Peyer's patch (tissue), 4 donors: ENCODE measurements around the gene SLPI. TPM values are rescaled to one million over a fixed set of nuclear protein-coding genes. Genes with fewer than 3 reads are reported as not detected.

Source experiments
- DNase-seq, 3 donors: peaks; one replicate each; pipeline ENCODE4 v3.0.0-alpha.2; 2017 to 2019
- H3K27ac ChIP-seq, 4 donors: fragments of 200-600 bp; sonication (generic); one replicate each; pipeline ENCODE4 v1.5.1; 2016 to 2019
- H3K27me3 ChIP-seq, 2 donors: fragments of 200-600 bp; sonication (generic); one replicate each; pipeline ENCODE4 v1.5.1; 2019
- H3K36me3 ChIP-seq, 3 donors: fragments of 200-600 bp; sonication (generic); one replicate each; pipeline ENCODE4 v1.5.1; 2016 to 2019
- H3K4me1 ChIP-seq, 4 donors: fragments of 200-600 bp; sonication (generic); one replicate each; pipeline ENCODE4 v1.5.1; 2016 to 2019
- H3K4me3 ChIP-seq, 4 donors: fragments of 200-600 bp; sonication (generic); 1 replicate in 3 of 4; 2 replicates in 1 of 4; pipeline ENCODE4 v1.5.1; 2016 to 2019; ENCODE audit warnings: mild to moderate bottlenecking in 1 of 4
- H3K9me3 ChIP-seq, 4 donors: fragments of 200-600 bp; sonication (generic); one replicate each; pipeline ENCODE4 v1.5.1; 2016 to 2019; ENCODE audit warnings: mild to moderate bottlenecking in 1 of 4
- POLR2A ChIP-seq, 2 donors: fragments of 450-650 bp; IDR thresholded peaks; one replicate each; pipeline ENCODE4 v1.5.1; 2017; ENCODE audit warnings: antibody characterized with exemption in 2 of 2, mild to moderate bottlenecking in 2 of 2, moderate library complexity in 2 of 2
- total RNA-seq, 4 donors: library from RNA; depleted of rRNA; stranded (reverse); fragments of >200 nt; gene quantifications; one replicate each; pipeline ENCODE4 v1.1.0, GENCODE V29; 2016
- TF ChIP-seq, protein P1 (sequence below), 6 experiments: fragments of 450-650 bp in 4 of 6; fragments of 200-600 bp in 2 of 6; sonication (generic) in 1 of 6; IDR thresholded peaks; one replicate each; pipeline ENCODE4 v1.5.1; 2017 to 2019; ENCODE audit warnings: antibody characterized with exemption in 6 of 6, mild to moderate bottlenecking in 3 of 6, moderate library complexity in 1 of 6

Gene SLPI
- total RNA-seq, 4 donors from 2014 or later: 8.3 to 28.0 (median 17.8) TPM

DNA sequence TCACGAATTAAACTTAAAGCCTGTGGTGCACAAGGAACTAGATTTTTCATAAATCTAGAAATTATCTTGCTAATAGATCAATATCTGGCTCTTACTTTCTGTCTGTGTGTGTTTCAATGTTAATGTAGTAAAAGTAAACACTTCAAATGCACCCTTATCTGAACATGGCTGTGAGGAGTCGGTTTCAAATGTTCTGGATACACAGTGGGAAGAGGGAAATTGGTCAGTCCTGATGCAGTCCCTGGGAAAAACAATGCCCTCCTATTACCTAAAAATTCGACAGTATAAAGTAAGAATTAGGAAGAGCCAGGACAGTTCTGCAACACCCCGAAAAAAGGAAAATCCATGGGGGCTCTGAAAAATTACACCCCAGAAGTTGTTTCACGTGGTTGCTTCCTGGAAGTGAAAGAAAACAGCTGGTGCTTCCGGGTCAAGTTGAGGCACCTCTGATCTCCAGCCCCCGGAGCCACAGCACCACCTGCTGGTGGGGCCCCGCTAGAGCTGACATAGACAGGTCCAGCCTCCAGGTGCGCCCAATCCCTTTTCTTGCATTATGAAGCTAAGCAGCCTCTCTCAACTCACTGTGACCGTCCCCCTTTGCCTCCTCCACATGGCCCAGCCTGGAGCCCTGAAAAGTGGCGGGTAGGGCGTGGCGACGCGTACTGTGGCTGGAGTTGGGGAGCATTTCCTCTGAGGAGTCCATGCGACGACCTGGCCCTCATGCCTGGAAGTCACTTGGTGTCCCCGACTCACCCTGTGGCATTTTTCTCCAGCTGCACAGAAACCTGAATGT, 24.9 kb downstream of the SLPI start:
- no peak for TF ChIP-seq POLR2A (IDR thresholded peaks at IDR 0.05)
- TF ChIP-seq, protein P1, sequence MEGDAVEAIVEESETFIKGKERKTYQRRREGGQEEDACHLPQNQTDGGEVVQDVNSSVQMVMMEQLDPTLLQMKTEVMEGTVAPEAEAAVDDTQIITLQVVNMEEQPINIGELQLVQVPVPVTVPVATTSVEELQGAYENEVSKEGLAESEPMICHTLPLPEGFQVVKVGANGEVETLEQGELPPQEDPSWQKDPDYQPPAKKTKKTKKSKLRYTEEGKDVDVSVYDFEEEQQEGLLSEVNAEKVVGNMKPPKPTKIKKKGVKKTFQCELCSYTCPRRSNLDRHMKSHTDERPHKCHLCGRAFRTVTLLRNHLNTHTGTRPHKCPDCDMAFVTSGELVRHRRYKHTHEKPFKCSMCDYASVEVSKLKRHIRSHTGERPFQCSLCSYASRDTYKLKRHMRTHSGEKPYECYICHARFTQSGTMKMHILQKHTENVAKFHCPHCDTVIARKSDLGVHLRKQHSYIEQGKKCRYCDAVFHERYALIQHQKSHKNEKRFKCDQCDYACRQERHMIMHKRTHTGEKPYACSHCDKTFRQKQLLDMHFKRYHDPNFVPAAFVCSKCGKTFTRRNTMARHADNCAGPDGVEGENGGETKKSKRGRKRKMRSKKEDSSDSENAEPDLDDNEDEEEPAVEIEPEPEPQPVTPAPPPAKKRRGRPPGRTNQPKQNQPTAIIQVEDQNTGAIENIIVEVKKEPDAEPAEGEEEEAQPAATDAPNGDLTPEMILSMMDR (IDR thresholded peaks at IDR 0.05): peak in 4 of 6 experiments; percentile 44 to 83 (median 66)
- no peaks in the 10 kb centered on the region for H3K4me1 ChIP-seq
- no peaks in the 10 kb centered on the region for H3K9me3 ChIP-seq
- H3K4me3 ChIP-seq: no peak overlapping the region
- H3K36me3 ChIP-seq: no peaks in the 10 kb centered on the region
- no peaks in the 10 kb centered on the region for H3K27me3 ChIP-seq
- H3K27ac ChIP-seq: no peak overlapping the region
- DNase-seq: peak in 2 of 3 donors; percentile 73 to 74

DNA sequence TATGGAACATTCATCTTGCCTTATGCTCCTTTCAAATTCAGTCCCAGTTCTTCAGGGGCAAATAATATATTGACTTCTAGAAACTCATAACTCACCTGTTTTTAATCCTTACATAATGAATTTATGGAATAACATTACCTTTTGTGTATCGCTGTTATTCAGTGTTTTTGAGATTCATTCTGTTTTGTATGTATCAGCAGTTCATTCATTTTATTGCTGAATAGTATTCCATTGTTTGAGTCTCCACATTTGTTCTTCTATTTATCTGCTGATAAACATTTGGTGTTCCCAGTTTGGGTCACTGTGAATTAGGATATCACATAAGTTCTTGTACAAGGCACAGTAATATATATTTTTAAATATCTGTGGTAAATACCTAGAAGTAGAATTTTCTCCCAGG, 28.1 kb downstream of the SLPI start:
- TF ChIP-seq, protein P1 (IDR thresholded peaks at IDR 0.05): no peak
- TF ChIP-seq POLR2A (IDR thresholded peaks at IDR 0.05): no peak
- no peak overlapping the region for H3K4me3 ChIP-seq
- no peak for DNase-seq

DNA sequence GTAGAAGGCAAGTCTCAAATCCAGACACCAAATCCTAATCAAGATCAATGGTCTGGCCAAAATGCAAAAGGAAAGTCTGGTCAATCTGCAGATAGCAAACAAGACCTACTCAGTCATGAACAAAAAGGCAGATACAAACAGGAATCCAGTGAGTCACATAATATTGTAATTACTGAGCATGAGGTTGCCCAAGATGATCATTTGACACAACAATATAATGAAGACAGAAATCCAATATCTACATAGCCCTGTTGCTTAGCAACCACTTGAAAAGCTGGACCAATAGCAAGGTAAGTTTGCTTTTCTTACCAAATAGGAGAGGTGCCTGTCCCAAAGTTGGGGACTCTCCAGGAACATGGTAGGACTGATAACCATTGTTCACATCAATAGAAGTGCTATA, 31.2 kb downstream of the SLPI start:
- Histone ChIP-seq H3K27me3 (no peaks in the 10 kb centered on the region), H3K9me3 (no peaks in the 10 kb centered on the region), H3K36me3 (no peaks in the 10 kb centered on the region), H3K27ac (no peak overlapping the region), H3K4me3 (no peak overlapping the region), H3K4me1 (no peaks in the 10 kb centered on the region)
- no peak for DNase-seq
- no peak for TF ChIP-seq POLR2A (IDR thresholded peaks at IDR 0.05)
- TF ChIP-seq, protein P1 (IDR thresholded peaks at IDR 0.05): no peak

More for the DNA sequence above, 28.1 kb downstream of the SLPI start:
- Histone ChIP-seq H3K9me3 (no peaks in the 10 kb centered on the region), H3K36me3 (no peaks in the 10 kb centered on the region), H3K27ac (no peak overlapping the region), H3K27me3 (no peaks in the 10 kb centered on the region), H3K4me1 (no peaks in the 10 kb centered on the region)

DNA sequence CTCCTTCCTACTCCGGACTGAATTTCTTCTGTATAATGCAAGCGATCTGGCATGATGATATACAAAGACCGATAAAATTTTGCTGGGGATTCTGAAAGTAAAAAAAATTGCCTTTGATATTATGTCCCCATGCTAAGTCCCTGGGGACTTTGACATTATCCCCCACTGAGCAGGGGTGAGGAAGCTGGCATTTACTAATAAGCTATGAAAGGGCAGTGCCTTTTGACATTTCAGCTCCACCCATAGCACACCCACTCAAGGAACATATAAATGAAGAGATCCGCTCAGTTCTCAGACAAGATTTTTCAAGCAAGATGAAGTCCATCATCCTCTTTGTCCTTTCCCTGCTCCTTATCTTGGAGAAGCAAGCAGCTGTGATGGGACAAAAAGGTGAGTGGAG, 33.3 kb downstream of the SLPI start, which contains the start of gene SEMG2:
Gene SEMG2, plus strand, starts transcription at position 298 of the 400 bp plus-strand sequence. Its CDS starts 17 bp downstream, at position 315.
- no peak for TF ChIP-seq POLR2A (IDR thresholded peaks at IDR 0.05)
- TF ChIP-seq, protein P1 (IDR thresholded peaks at IDR 0.05): no peak
- Histone ChIP-seq H3K4me3 (no peak within 1 kb of the TSS), H3K36me3 (no peaks in the 10 kb centered on the region), H3K27ac (no peak within 1 kb of the TSS), H3K27me3 (no peaks in the 10 kb centered on the region), H3K4me1 (no peaks in the 10 kb centered on the region), H3K9me3 (no peaks in the 10 kb centered on the region)
- DNase-seq: no peak

DNA sequence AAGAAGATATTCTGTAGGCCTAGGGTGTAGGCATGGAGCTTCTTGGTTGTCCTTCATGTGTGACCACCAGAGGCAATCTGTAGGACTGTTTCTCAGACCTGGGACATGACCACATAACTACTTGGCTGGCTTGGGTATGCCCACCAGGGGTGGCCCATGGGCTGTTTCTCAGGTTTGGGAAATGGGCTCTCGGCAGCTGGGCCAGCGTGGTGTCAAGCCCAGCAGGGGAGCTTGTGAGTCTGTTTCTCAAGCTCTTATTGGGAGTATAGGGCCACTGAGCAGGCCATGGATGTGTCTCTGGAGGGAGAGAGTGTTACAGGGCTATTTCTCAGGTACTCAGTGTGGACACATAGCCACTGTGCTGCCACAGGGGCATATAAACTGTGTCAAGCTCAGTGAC, 35.7 kb downstream of the SLPI start:
- Histone ChIP-seq H3K36me3 (no peaks in the 10 kb centered on the region), H3K9me3 (no peaks in the 10 kb centered on the region), H3K4me1 (no peaks in the 10 kb centered on the region), H3K27ac (no peak overlapping the region), H3K27me3 (no peaks in the 10 kb centered on the region), H3K4me3 (no peak overlapping the region)
- TF ChIP-seq POLR2A (IDR thresholded peaks at IDR 0.05): no peak
- TF ChIP-seq, protein P1 (IDR thresholded peaks at IDR 0.05): no peak
- DNase-seq: no peak
